DOHH2 (cell line): ENCODE results near the gene GHRH.

Source experiments
- H3F3A ChIP-seq: fragments of 200-600 bp; sonication (generic), shearing (Covaris generic); 2 replicates; pipeline ENCODE4 v1.6.0; 2016; ENCODE audit warnings: antibody characterized with exemption, mild to moderate bottlenecking; ENCODE audit not compliant: control insufficient read depth, insufficient read depth
- H3K27ac ChIP-seq: fragments of 200-600 bp; sonication (generic); 2 replicates; pipeline ENCODE4 v1.5.1; 2014; ENCODE audit warnings: low read depth, mild to moderate bottlenecking, low read length, moderate library complexity
- H3K27me3 ChIP-seq: fragments of 200-600 bp; sonication (generic); 2 replicates; pipeline ENCODE4 v1.6.1; 2014; ENCODE audit warnings: mild to moderate bottlenecking, low read length, mixed read lengths; ENCODE audit not compliant: control insufficient read depth
- H3K36me3 ChIP-seq: fragments of 200-600 bp; sonication (generic); 2 replicates; pipeline ENCODE4 v1.6.1; 2014; ENCODE audit warnings: mild to moderate bottlenecking, low read length, moderate library complexity, mixed read lengths; ENCODE audit not compliant: control insufficient read depth
- H3K4me1 ChIP-seq: fragments of 200-600 bp; sonication (generic); 2 replicates; pipeline ENCODE4 v1.6.1; 2014; ENCODE audit warnings: mild to moderate bottlenecking, low read length, mixed read lengths; ENCODE audit not compliant: control insufficient read depth
- H3K4me2 ChIP-seq: fragments of 200-600 bp; sonication (generic); 2 replicates; pipeline ENCODE4 v1.6.0; 2014; ENCODE audit warnings: mild to moderate bottlenecking, low read length, moderate library complexity
- H3K4me3 ChIP-seq: fragments of 200-600 bp; sonication (generic); 2 replicates; pipeline ENCODE4 v1.5.1; 2014; ENCODE audit warnings: mild to moderate bottlenecking, low read length, mixed read lengths
- H3K79me2 ChIP-seq: fragments of 200-600 bp; sonication (generic); 2 replicates; pipeline ENCODE4 v1.6.1; 2014; ENCODE audit warnings: mild to moderate bottlenecking, low read length, mixed read lengths; ENCODE audit not compliant: control insufficient read depth
- H3K9me2 ChIP-seq: fragments of 200-600 bp; sonication (generic); replicated peaks from 2 replicates; pipeline ENCODE4 v1.6.1; 2014; ENCODE audit warnings: mild to moderate bottlenecking, low read length, mixed read lengths; ENCODE audit not compliant: control insufficient read depth
- H3K9me3 ChIP-seq: fragments of 200-600 bp; sonication (generic); 2 replicates; pipeline ENCODE4 v1.6.1; 2014; ENCODE audit warnings: antibody characterized with exemption, low read length, mixed read lengths; ENCODE audit not compliant: control insufficient read depth, insufficient read depth
- H4K20me1 ChIP-seq: fragments of 200-600 bp; sonication (generic); 2 replicates; pipeline ENCODE4 v1.6.0; 2014; ENCODE audit warnings: low read depth, mild to moderate bottlenecking, antibody characterized with exemption, low read length, moderate library complexity; ENCODE audit not compliant: control insufficient read depth, insufficient read depth
- CTCF ChIP-seq: fragments of 200-600 bp; sonication (generic); IDR thresholded peaks from one replicate; pipeline ENCODE4 v1.5.1; 2014; ENCODE audit warnings: antibody characterized with exemption, mild to moderate bottlenecking, low read depth, low read length; ENCODE audit not compliant: poor library complexity, severe bottlenecking
- EZH2phosphoT487 ChIP-seq: fragments of 200-600 bp; sonication (generic); IDR thresholded peaks from 2 replicates; pipeline ENCODE4 v1.6.1; 2017; ENCODE audit warnings: borderline replicate concordance, mild to moderate bottlenecking, antibody characterized with exemption, low read length, moderate library complexity, mixed read lengths

Gene GHRH

GRCh38 chr20:37237656-37238055 is 24.0 kb downstream of the GHRH start:
- Histone ChIP-seq H3K27ac (no peak overlapping the region), H3F3A (no peaks in the 10 kb centered on the region), H3K79me2 (no peaks in the 10 kb centered on the region), H4K20me1 (no peaks in the 10 kb centered on the region), H3K4me1 (no peaks in the 10 kb centered on the region), H3K27me3 (no peaks in the 10 kb centered on the region), H3K9me3 (no peaks in the 10 kb centered on the region), H3K4me2 (no peak overlapping the region), H3K4me3 (no peak overlapping the region), H3K9me2 (no peaks in the 10 kb centered on the region), H3K36me3 (peaks cover 98% of the 10 kb centered on the region)
- TF ChIP-seq EZH2phosphoT487 (no peak), CTCF (no peak)

DNA sequence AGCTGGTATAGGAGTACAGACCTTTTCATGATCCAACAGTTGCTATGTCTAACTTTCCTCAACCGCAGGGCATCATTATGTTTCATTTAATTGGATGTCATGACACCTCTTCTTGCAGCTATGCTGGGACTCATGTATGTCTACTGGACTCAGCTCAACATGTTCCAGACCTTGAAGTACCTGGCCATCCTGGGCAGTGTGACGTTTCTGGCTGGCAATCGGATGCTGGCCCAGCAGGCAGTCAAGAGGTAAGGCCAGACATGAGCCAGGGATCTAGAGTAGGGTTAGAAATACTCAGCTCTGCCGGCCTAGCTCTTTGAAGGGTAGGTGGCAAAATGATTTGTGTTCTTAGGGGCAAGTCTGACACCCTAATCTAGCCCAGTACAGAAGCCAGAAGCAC is 25.2 kb downstream of the GHRH start:
- H3K27me3 ChIP-seq: no peaks in the 10 kb centered on the region
- H3K27ac ChIP-seq: no peak overlapping the region
- H3K36me3 ChIP-seq: peaks cover 98% of the 10 kb centered on the region

DNA sequence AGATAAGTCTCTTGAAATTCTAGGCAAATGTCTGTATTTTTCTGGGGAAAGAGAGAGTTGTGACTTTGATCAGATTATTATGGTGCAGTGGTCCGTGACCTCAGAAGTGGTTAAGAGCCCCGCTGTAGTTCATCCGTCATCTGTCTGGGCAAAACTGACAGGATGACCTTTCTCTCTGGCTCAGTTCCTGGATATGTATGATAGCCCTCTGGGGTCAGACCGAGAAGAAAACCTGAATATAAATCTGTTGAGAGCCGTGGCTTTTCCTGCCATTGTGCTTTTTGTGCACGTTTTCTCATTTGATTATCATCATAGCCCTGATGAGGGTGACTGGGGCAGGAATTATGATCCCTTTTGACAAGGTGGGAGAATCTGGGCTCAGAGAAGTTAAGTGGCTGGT is 26.5 kb downstream of the GHRH start:
- Histone ChIP-seq H3K4me1 (no peaks in the 10 kb centered on the region), H3K4me2 (no peak overlapping the region), H3K27me3 (no peaks in the 10 kb centered on the region), H3F3A (no peaks in the 10 kb centered on the region), H3K9me2 (no peaks in the 10 kb centered on the region), H4K20me1 (no peaks in the 10 kb centered on the region), H3K27ac (no peak overlapping the region), H3K36me3 (peaks cover 98% of the 10 kb centered on the region), H3K79me2 (no peaks in the 10 kb centered on the region), H3K4me3 (no peak overlapping the region), H3K9me3 (no peaks in the 10 kb centered on the region)
- TF ChIP-seq EZH2phosphoT487 (no peak), CTCF (no peak)

More for the DNA sequence above, 25.2 kb downstream of the GHRH start:
- Histone ChIP-seq H3K4me1 (no peaks in the 10 kb centered on the region), H3F3A (no peaks in the 10 kb centered on the region), H3K9me3 (no peaks in the 10 kb centered on the region), H4K20me1 (no peaks in the 10 kb centered on the region), H3K9me2 (no peaks in the 10 kb centered on the region), H3K4me2 (no peak overlapping the region), H3K79me2 (no peaks in the 10 kb centered on the region), H3K4me3 (no peak overlapping the region)
- TF ChIP-seq EZH2phosphoT487: no peak
- no peak for TF ChIP-seq CTCF

DNA sequence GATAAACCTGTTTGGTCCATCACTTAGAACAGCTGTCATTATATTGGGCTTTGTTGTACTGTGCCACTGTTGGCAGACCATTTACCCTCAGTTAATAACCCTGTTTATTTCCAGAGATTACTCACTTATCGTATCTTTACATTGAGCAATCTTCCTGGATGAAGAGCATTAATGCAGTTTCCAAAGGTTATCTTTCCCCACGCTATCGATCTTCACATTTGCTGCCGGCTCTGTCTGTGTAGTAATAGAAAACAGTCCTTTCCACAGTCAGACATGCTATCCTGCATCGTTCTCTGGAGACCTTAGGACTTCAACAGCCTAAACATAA is 27.4 kb downstream of the GHRH start:
- no peaks in the 10 kb centered on the region for H3F3A ChIP-seq
- H3K27ac ChIP-seq: no peak overlapping the region
- no peaks in the 10 kb centered on the region for H3K27me3 ChIP-seq
- H3K4me2 ChIP-seq: no peak overlapping the region
- no peaks in the 10 kb centered on the region for H3K9me3 ChIP-seq
- H3K4me3 ChIP-seq: no peak overlapping the region
- H3K9me2 ChIP-seq: no peaks in the 10 kb centered on the region
- no peaks in the 10 kb centered on the region for H3K4me1 ChIP-seq
- H3K36me3 ChIP-seq: peaks cover 98% of the 10 kb centered on the region
- no peaks in the 10 kb centered on the region for H4K20me1 ChIP-seq
- TF ChIP-seq CTCF: no peak
- no peak for TF ChIP-seq EZH2phosphoT487
- H3K79me2 ChIP-seq: no peaks in the 10 kb centered on the region
